Progenitor cell of endocrine pancreas (in vitro differentiated cells): ENCODE measurements around the gene TBCE. TPM values are rescaled to one million over a fixed set of nuclear protein-coding genes. Genes with fewer than 3 reads are reported as not detected.
A peak's percentile ranks its signal among the peaks of the same experiment; 100 is the strongest.
"Not testable (repeated sequence)": the region's sequence is repeated elsewhere in the genome, so short reads cannot be mapped to it uniquely, and the experiment has no call there.

Experiments
- DNase-seq: peaks from one replicate; pipeline ENCODE4 v3.0.0; 2021; ENCODE audit warnings: low spot score; ENCODE audit not compliant: unreplicated experiment
- H3K27ac Mint-ChIP-seq: 2 replicates; pipeline ENCODE4 v1.8.0; 2021; ENCODE audit warnings: mild to moderate bottlenecking, moderate library complexity, mixed read lengths
- H3K27me3 Mint-ChIP-seq: 2 replicates; pipeline ENCODE4 v1.8.0; 2021; ENCODE audit warnings: mixed read lengths
- H3K36me3 Mint-ChIP-seq: 2 replicates; pipeline ENCODE4 v1.8.0; 2022; ENCODE audit warnings: mixed read lengths; ENCODE audit not compliant: insufficient read depth
- H3K4me1 Mint-ChIP-seq: 2 replicates; pipeline ENCODE4 v1.8.0; 2021; ENCODE audit warnings: low read depth, mixed read lengths
- H3K4me3 Mint-ChIP-seq: 2 replicates; pipeline ENCODE4 v1.8.0; 2021; ENCODE audit warnings: low read depth, mild to moderate bottlenecking, moderate library complexity, mixed read lengths
- H3K9me3 Mint-ChIP-seq: 2 replicates; pipeline ENCODE4 v1.8.0; 2021; ENCODE audit warnings: low read depth, mixed read lengths
- CTCF ChIP-seq: fragments of 200-600 bp; sonication (generic); IDR thresholded peaks from one replicate; pipeline ENCODE4 v1.5.0; 2021; ENCODE audit warnings: antibody characterized with exemption, mild to moderate bottlenecking; ENCODE audit not compliant: unreplicated experiment
- total RNA-seq: library from RNA; stranded (reverse); gene quantifications from 2 replicates; pipeline ENCODE4 v1.2.1, GENCODE V29; 2021

Gene TBCE
- total RNA-seq, 1 donor from 2014 or later = 40.7 TPM

DNA sequence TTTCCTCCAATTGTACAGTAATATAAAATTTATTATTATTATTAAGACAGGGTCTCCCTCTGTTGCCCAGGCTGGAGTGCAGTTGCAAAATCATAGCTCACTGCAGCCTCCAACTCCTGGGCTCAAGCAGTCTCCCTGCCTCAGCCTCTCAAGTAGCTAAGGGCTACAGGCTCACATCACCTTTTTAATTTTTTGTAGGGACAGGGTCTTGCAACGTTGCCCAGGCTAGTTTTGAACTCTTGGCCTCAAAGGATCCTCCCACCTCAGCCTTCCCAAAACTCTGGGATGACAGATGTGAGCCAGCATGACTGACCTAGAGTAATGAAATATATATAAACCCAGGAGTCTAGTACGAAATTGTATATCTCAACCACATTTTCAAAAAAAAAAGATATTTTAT is 87.9 kb downstream of the TBCE start:
- no peaks in the 10 kb centered on the region for H3K27me3 Mint-ChIP-seq
- H3K4me1 Mint-ChIP-seq = peaks cover 9% of the 10 kb centered on the region
- H3K4me3 Mint-ChIP-seq = no peak overlapping the region
- DNase-seq = no peak
- peaks cover 15% of the 10 kb centered on the region for H3K36me3 Mint-ChIP-seq
- TF ChIP-seq CTCF = no peak
- H3K9me3 Mint-ChIP-seq = no peaks in the 10 kb centered on the region
- H3K27ac Mint-ChIP-seq = no peak overlapping the region

DNA sequence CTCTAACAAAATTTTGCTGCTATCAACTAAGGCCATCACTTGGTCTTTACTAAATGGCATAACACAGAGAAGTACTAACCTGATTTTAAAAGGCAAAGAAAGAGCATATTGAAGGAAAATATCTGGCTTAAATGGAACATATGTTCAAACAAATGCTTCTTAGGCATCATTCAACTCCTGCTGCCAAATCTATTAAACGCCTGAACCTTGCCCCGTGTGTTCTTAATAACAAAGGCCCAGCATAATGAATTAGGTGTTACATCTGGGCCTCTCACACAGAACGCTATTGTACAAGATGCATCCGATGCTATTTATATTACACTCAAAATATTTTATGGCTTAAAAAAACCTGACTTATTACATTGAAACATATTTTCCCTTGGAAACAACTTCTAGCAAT is 88.6 kb downstream of the TBCE start:
- Mint-ChIP-seq H3K4me1 (peaks cover 9% of the 10 kb centered on the region), H3K9me3 (no peaks in the 10 kb centered on the region), H3K27ac (peak overlapping the region; percentile 83), H3K4me3 (no peak overlapping the region), H3K27me3 (no peaks in the 10 kb centered on the region), H3K36me3 (peaks cover 11% of the 10 kb centered on the region)
- no peak for TF ChIP-seq CTCF
- no peak for DNase-seq

GRCh38 chr1:235457856-235458255 is 90.6 kb downstream of the TBCE start:
- not testable (repeated sequence) for H3K4me3 Mint-ChIP-seq, H3K4me1 Mint-ChIP-seq, H3K36me3 Mint-ChIP-seq, H3K27ac Mint-ChIP-seq, H3K27me3 Mint-ChIP-seq, H3K9me3 Mint-ChIP-seq, DNase-seq

DNA sequence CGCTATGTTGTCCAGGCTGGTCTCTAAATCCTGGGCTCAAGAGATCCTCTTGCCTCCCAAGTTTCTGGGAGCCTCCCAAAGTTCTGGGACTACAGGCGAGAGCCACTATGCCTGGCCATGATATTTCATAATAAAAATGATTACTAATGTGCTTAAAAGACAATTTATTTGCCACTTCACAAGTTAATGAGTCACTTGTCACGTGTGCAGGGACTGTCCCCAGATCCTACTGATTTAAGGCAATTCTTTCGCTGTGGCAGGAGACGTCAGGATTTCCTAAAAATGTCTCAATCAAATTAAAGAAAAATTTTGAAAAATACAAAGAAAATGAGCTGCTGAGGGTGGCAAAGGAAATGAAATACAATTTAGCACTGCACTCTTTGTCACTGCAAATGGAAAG is 93.5 kb downstream of the TBCE start:
- Mint-ChIP-seq H3K4me3 (no peak overlapping the region), H3K36me3 (peaks cover 23% of the 10 kb centered on the region), H3K27me3 (no peaks in the 10 kb centered on the region), H3K9me3 (no peaks in the 10 kb centered on the region), H3K27ac (no peak overlapping the region), H3K4me1 (peaks cover 5% of the 10 kb centered on the region)
- DNase-seq = no peak
- no peak for TF ChIP-seq CTCF

GRCh38 chr1:235461954-235462353 is 94.7 kb downstream of the TBCE start:
- Mint-ChIP-seq H3K4me3 (no peak overlapping the region), H3K27ac (no peak overlapping the region), H3K36me3 (peaks cover 24% of the 10 kb centered on the region), H3K27me3 (no peaks in the 10 kb centered on the region), H3K9me3 (no peaks in the 10 kb centered on the region), H3K4me1 (no peaks in the 10 kb centered on the region)
- no peak for DNase-seq
- TF ChIP-seq CTCF = no peak

DNA sequence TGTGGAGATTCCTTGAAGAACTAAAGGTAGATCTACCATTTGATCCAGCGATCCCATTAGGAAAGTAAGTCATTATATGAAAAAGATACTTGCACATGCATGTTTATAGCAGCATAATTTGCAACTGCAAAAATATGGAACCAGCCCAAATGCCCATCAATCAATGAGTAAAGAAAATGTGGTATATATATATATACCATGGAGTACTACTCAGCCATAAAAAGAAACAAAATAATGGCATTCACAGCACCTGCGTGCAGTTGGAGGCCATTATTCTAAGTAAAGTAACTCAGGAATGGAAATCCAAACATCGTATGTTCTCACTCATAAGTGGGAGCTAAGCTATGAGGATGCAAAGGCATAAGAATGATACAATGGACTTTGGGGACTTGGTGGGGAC is 95.6 kb downstream of the TBCE start:
- H3K4me3 Mint-ChIP-seq, H3K27ac Mint-ChIP-seq, DNase-seq, H3K9me3 Mint-ChIP-seq, H3K27me3 Mint-ChIP-seq, H3K4me1 Mint-ChIP-seq: not testable (repeated sequence)
- peaks cover 24% of the 10 kb centered on the region for H3K36me3 Mint-ChIP-seq
